Kidney (tissue), 14 donors: ENCODE measurements around the gene FRMD3. TPM values are rescaled to one million over a fixed set of nuclear protein-coding genes. Genes with fewer than 3 reads are reported as not detected.

Source experiments
- DNase-seq, 5 donors: peaks; one replicate each; pipeline ENCODE4 v3.0.0-alpha.2; 2013 to 2020
- FAIRE-seq: peaks from 2 replicates; lab custom pipeline; 2012; peaks lifted over from hg19 to GRCh38; lab: Jason Lieb, UNC
- H3K27ac ChIP-seq, 2 donors: one replicate each; pipeline ENCODE4 v1.7.0; 2013; ENCODE audit warnings: low read depth in 2 of 2, low read length in 2 of 2, inconsistent platforms in 1 of 2
- H3K27me3 ChIP-seq: one replicate; pipeline ENCODE4 v1.7.1; 2013; ENCODE audit warnings: low read length, inconsistent platforms; ENCODE audit not compliant: control insufficient read depth, insufficient read depth
- H3K36me3 ChIP-seq, 3 donors: one replicate each; pipeline versions ENCODE4 v1.7.0 to v1.7.1; 2013; ENCODE audit warnings: low read length in 3 of 3, control low read depth in 1 of 3, inconsistent platforms in 1 of 3; ENCODE audit not compliant: insufficient read depth in 3 of 3, control insufficient read depth in 2 of 3
- H3K4me1 ChIP-seq, 3 donors: one replicate each; pipeline versions ENCODE4 v1.7.0 to v1.7.1; 2013; ENCODE audit warnings: low read length in 3 of 3, inconsistent platforms in 1 of 3, low read depth in 1 of 3; ENCODE audit not compliant: control insufficient read depth in 2 of 3, insufficient read depth in 2 of 3
- H3K4me3 ChIP-seq, 3 donors: one replicate each; pipeline versions ENCODE4 v1.7.0 to v1.8.1; 2013; ENCODE audit warnings: low read length in 3 of 3, control low read depth in 1 of 3, inconsistent platforms in 1 of 3
- H3K9ac ChIP-seq, 3 donors: one replicate each; pipeline versions ENCODE4 v1.7.0 to v1.7.1; 2013; ENCODE audit warnings: low read length in 3 of 3, control low read depth in 1 of 3, inconsistent platforms in 1 of 3
- H3K9me3 ChIP-seq, 3 donors: one replicate each; pipeline versions ENCODE4 v1.7.0 to v1.7.1; 2013; ENCODE audit warnings: low read length in 3 of 3, control low read depth in 1 of 3, inconsistent platforms in 1 of 3; ENCODE audit not compliant: control insufficient read depth in 2 of 3, insufficient read depth in 1 of 3
- CTCF ChIP-seq: IDR thresholded peaks from 3 replicates; pipeline ENCODE4 v1.5.1; 2012; ENCODE audit warnings: mild to moderate bottlenecking, moderate library complexity, borderline replicate concordance; ENCODE audit not compliant: insufficient read depth; ENCODE audit errors: extremely low read depth
- intact Hi-C: fragments of 100-400 bp; cut with DNase I; formaldehyde crosslinking; loops from one replicate; pipeline ENCODE4 v1.11.1; 2022
- polyA plus RNA-seq: library from polyadenylated mRNA; stranded (reverse); fragments of 350-450 nt; fragmentation: Illumina TruSeq; extraction: RNeasy Lipid Tissue Mini Kit (QIAGEN cat#74804); gene quantifications from one replicate; pipeline ENCODE4 v1.2.3, GENCODE V29; 2014; ENCODE audit warnings: low read depth, low replicate concordance; ENCODE audit not compliant: insufficient read depth
- total RNA-seq: library from RNA; stranded (reverse); fragmentation: NEBNext Ultra II Directional; extraction: Animal tissue kit (Norgen Biotek cat#: 25700); gene quantifications from one replicate; pipeline ENCODE4 v1.2.1, GENCODE V29; 2021
- donor health status: control.
- donor health status: control.
- donor health status: control.
- donor health status: control.
- donor health status: control.
- donor health status: DM: yes; HTN: yes; CAD: no.
- donor health status: Normal renal cell carcinoma (clear cell type).

Gene FRMD3
- total and polyA plus RNA-seq, 2 donors from 2014 or later = 9.9 to 11.0 TPM

- TF ChIP-seq CTCF = no peak
- no peak overlapping the region for H3K4me3 ChIP-seq
- no peak overlapping the region for H3K27ac ChIP-seq
- H3K9ac ChIP-seq = no peak overlapping the region
- intact Hi-C loops = no loop called here
- no peaks in the 10 kb centered on the region for H3K27me3 ChIP-seq
- FAIRE-seq (no peak), DNase-seq (no peak)
- peaks cover 0 to 22% (median 9%) of the 10 kb centered on the region in 3 donors for H3K4me1 ChIP-seq
- no peaks in the 10 kb centered on the region for H3K9me3 ChIP-seq
- H3K36me3 ChIP-seq = no peaks in the 10 kb centered on the region
Measured at GRCh38 chr9:83401328-83401900, 136.8 kb downstream of the FRMD3 start.

GRCh38 chr9:83396813-83397212 lies 141.4 kb downstream of the FRMD3 start:
- H3K9me3 ChIP-seq = no peaks in the 10 kb centered on the region
- H3K36me3 ChIP-seq = no peaks in the 10 kb centered on the region
- DNase-seq = no peak
- no peak for FAIRE-seq
- no peak overlapping the region for H3K27ac ChIP-seq
- no peak overlapping the region for H3K4me3 ChIP-seq
- H3K4me1 ChIP-seq = peaks cover 0 to 28% (median 2%) of the 10 kb centered on the region in 3 donors
- no peaks in the 10 kb centered on the region for H3K27me3 ChIP-seq
- intact Hi-C loops = no loop called here
- no peak for TF ChIP-seq CTCF
- H3K9ac ChIP-seq = no peak overlapping the region

GRCh38 chr9:83396342-83396741 lies 141.9 kb downstream of the FRMD3 start:
- H3K9me3 ChIP-seq = no peaks in the 10 kb centered on the region
- no peak for FAIRE-seq

More at GRCh38 chr9:83396342-83396741, 141.9 kb downstream of the FRMD3 start:
- no peak for DNase-seq
- Histone ChIP-seq H3K36me3 (no peaks in the 10 kb centered on the region), H3K4me1 (peaks cover 0 to 29% (median 2%) of the 10 kb centered on the region in 3 donors), H3K27me3 (no peaks in the 10 kb centered on the region), H3K9ac (no peak overlapping the region), H3K27ac (no peak overlapping the region), H3K4me3 (no peak overlapping the region)
- intact Hi-C loops = no loop called here
- TF ChIP-seq CTCF = no peak
